GM06990 (cell line): ENCODE data around the gene DMBT1.

Experiments
- DNase-seq: peaks from one replicate; pipeline ENCODE4 v3.0.0-alpha.2; 2011; ENCODE audit not compliant: insufficient read length; ENCODE audit errors: extremely low read depth
- H3K27me3 ChIP-seq: replicated peaks from 2 replicates; pipeline ENCODE4 v1.6.0; 2011; ENCODE audit warnings: low read length; ENCODE audit not compliant: control insufficient read depth, insufficient read depth
- H3K36me3 ChIP-seq: 2 replicates; pipeline ENCODE4 v1.5.1; 2011; ENCODE audit warnings: low read length; ENCODE audit not compliant: control insufficient read depth, insufficient read depth
- H3K4me3 ChIP-seq: replicated peaks from 2 replicates; pipeline ENCODE4 v1.5.1; 2011; ENCODE audit warnings: low read depth, mild to moderate bottlenecking, control low read depth, low read length
- CTCF ChIP-seq: IDR thresholded peaks from 2 replicates; pipeline ENCODE4 v1.5.1; 2011; ENCODE audit warnings: low read length, control low read depth, mild to moderate bottlenecking, inconsistent platforms; ENCODE audit not compliant: insufficient read depth, poor library complexity, severe bottlenecking

The DMBT1 gene

GRCh38 chr10:122639801-122640200 is 79.2 kb downstream of the DMBT1 start:
- H3K27me3 ChIP-seq = no peaks in the 10 kb centered on the region; the same call in none of the 2 replicates
- no peak for DNase-seq
- no peak overlapping the region for H3K4me3 ChIP-seq
- TF ChIP-seq CTCF = no peak
- H3K36me3 ChIP-seq = no peaks in the 10 kb centered on the region

- Histone ChIP-seq H3K27me3 (no peaks in the 10 kb centered on the region; the same call in none of the 2 replicates), H3K4me3 (no peak overlapping the region), H3K36me3 (no peaks in the 10 kb centered on the region)
- no peak for TF ChIP-seq CTCF
- no peak for DNase-seq
Observed at GRCh38 chr10:122640921-122641320, 80.4 kb downstream of the DMBT1 start.

GRCh38 chr10:122642726-122643605 is 82.4 kb downstream of the DMBT1 start:
- no peaks in the 10 kb centered on the region; the same call in none of the 2 replicates for H3K27me3 ChIP-seq
- TF ChIP-seq CTCF = no peak
- DNase-seq = no peak
- no peak overlapping the region for H3K4me3 ChIP-seq
- H3K36me3 ChIP-seq = no peaks in the 10 kb centered on the region

GRCh38 chr10:122643931-122644534 is 83.5 kb downstream of the DMBT1 start:
- no peak for DNase-seq
- H3K4me3 ChIP-seq = no peak overlapping the region
- no peaks in the 10 kb centered on the region; the same call in none of the 2 replicates for H3K27me3 ChIP-seq
- no peak for TF ChIP-seq CTCF
- no peaks in the 10 kb centered on the region for H3K36me3 ChIP-seq

GRCh38 chr10:122646511-122647382 is 86.2 kb downstream of the DMBT1 start:
- no peak for DNase-seq

More at GRCh38 chr10:122646511-122647382, 86.2 kb downstream of the DMBT1 start:
- no peaks in the 10 kb centered on the region for H3K36me3 ChIP-seq
- no peak overlapping the region for H3K4me3 ChIP-seq
- TF ChIP-seq CTCF = no peak
- H3K27me3 ChIP-seq = no peaks in the 10 kb centered on the region
